ENCODE data around the gene CROCC2. TPM values are rescaled to one million over a fixed set of nuclear protein-coding genes. Genes with fewer than 3 reads are reported as not detected.

Gene CROCC2
- total and polyA plus RNA-seq, 3 experiments from 2014 or later: not detected

DNA sequence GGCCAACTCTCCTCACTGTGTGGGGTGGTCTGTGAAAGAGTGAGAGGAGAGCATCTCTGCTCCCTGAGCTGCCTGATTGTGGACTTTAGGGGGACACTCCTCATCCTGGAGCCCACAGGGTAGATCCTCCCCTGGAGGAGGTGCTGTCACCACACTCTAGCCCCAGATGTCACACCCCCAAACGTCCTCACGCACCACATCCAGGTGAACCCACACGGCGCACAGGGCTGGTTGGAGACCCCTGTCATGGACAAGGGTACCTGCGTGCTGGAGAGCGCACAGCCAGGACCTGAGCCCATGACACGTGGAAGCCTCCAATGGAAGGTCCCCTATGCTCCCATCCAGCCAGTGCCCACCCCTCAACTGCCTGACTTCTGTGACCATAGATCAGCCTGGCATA is 27.0 kb upstream of the CROCC2 start:
- ChIA-PET CTCF (no interaction called here), POLR2A (no interaction called here)
- Histone ChIP-seq H3K9me3 (ENCODE audit: low read length) (no peaks in the 10 kb centered on the region), H3K4me1 (ENCODE audit: insufficient read depth, low read length) (no peaks in the 10 kb centered on the region), H3K27ac (ENCODE audit: low read depth, low read length) (no peak overlapping the region), H3K36me3 (ENCODE audit: insufficient read depth, low read length) (no peaks in the 10 kb centered on the region), H3K27me3 (ENCODE audit: insufficient read depth, low read length, poor library complexity, severe bottlenecking) (no peaks in the 10 kb centered on the region), H3K4me3 (ENCODE audit: low read length) (no peak overlapping the region)
- Mint-ChIP-seq H3K27ac (no peak overlapping the region), H3K27me3 (no peaks in the 10 kb centered on the region), H3K4me3 (no peak overlapping the region), H3K4me1 (no peaks in the 10 kb centered on the region), H3K9me3 (no peaks in the 10 kb centered on the region), H3K36me3 (no peaks in the 10 kb centered on the region)
- no peak for DNase-seq

DNA sequence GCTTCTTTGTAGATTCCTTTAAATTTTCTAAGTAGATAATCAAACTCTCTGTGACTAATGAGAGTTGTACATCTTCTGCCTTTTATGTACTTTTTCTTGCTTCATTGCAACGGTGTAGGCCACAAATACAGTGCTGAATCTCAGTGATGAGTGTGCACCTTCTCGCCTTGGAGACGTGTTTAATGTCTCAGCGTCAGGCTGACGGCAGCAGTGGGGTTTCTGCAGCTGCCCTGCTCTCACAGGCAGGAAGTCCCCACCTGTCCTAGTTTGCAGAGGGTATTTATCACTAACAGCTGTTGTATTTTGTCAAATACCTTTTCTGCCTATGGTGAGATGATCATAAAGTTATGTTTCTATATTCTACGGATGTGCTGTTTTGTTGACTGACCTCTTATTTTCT is 24.2 kb upstream of the CROCC2 start:
- Histone ChIP-seq H3K9me3 (ENCODE audit: low read length) (no peaks in the 10 kb centered on the region), H3K4me3 (ENCODE audit: low read length) (no peak overlapping the region), H3K36me3 (ENCODE audit: insufficient read depth, low read length) (no peaks in the 10 kb centered on the region), H3K27me3 (ENCODE audit: insufficient read depth, low read length, poor library complexity, severe bottlenecking) (no peaks in the 10 kb centered on the region), H3K4me1 (ENCODE audit: insufficient read depth, low read length) (no peaks in the 10 kb centered on the region), H3K27ac (ENCODE audit: low read depth, low read length) (no peak overlapping the region)
- POLR2A ChIA-PET: no interaction called here
- Mint-ChIP-seq H3K4me3 (no peak overlapping the region), H3K4me1 (no peaks in the 10 kb centered on the region), H3K27ac (peak overlapping the region in 1 of 8 donors; percentile 34), H3K36me3 (no peaks in the 10 kb centered on the region), H3K9me3 (no peaks in the 10 kb centered on the region), H3K27me3 (peaks cover 0 to 8% of the 10 kb centered on the region in 2 donors)
- DNase-seq: peak in 1 of 5 donors; percentile 6
- CTCF ChIA-PET: no interaction called here

DNA sequence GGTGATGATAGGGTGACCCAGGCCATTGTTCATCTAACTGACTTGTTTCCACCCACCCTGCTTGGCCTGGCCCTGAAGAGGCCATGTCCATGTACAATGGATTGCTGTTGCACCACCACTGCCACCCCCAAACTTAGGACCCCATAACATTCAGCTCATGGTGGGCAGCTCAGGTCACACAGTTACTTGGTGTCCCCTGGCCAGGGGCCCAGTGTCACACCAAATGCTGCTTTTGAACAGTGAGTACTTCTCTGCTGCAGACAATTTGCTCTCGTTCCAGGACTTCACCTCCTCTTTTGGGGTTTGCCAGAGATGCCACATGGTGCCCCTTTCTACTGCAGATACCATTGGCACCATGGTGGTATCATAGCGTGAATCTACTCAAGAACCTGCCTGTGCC is 21.9 kb upstream of the CROCC2 start:
- H3K36me3 ChIP-seq (ENCODE audit: insufficient read depth, low read length): no peaks in the 10 kb centered on the region
- ChIA-PET POLR2A (no interaction called here), CTCF (no interaction called here)
- Mint-ChIP-seq H3K27ac (no peak overlapping the region), H3K4me3 (no peak overlapping the region), H3K36me3 (no peaks in the 10 kb centered on the region), H3K4me1 (no peaks in the 10 kb centered on the region), H3K9me3 (no peaks in the 10 kb centered on the region), H3K27me3 (peaks cover 0 to 8% of the 10 kb centered on the region in 2 donors)
- H3K4me1 ChIP-seq (ENCODE audit: insufficient read depth, low read length): no peaks in the 10 kb centered on the region
- no peaks in the 10 kb centered on the region for H3K9me3 ChIP-seq (ENCODE audit: low read length)
- no peak overlapping the region for H3K27ac ChIP-seq (ENCODE audit: low read depth, low read length)
- H3K4me3 ChIP-seq (ENCODE audit: low read length): no peak overlapping the region
- no peaks in the 10 kb centered on the region for H3K27me3 ChIP-seq (ENCODE audit: insufficient read depth, low read length, poor library complexity, severe bottlenecking)
- no peak for DNase-seq

DNA sequence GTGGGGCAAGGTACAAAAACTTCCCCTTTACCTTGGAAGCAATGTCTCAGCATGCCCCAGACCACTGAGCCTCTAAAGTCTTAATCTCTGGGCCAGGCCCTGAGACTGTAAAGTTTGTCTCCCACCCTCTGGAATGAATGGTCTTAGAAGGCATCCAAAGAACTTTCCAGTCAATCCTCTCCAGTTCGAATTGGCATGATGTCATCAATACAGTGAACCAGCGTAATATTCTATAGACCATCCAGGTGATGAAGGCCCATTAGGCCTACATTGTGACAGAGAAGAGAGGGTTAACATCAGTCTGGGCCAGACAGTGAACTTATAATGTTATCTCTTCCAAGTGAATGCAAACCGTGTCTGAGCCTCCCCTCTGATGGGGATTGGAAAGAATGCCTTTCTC is 21.4 kb upstream of the CROCC2 start:
- H3K27me3 Mint-ChIP-seq: peaks cover 0 to 8% of the 10 kb centered on the region in 2 donors
- no peak overlapping the region for H3K4me3 ChIP-seq (ENCODE audit: low read length)
- CTCF ChIA-PET: no interaction called here
- H3K36me3 Mint-ChIP-seq: no peaks in the 10 kb centered on the region
- no peaks in the 10 kb centered on the region for H3K4me1 Mint-ChIP-seq
- no peaks in the 10 kb centered on the region for H3K36me3 ChIP-seq (ENCODE audit: insufficient read depth, low read length)
- H3K4me3 Mint-ChIP-seq: no peak overlapping the region
- no peaks in the 10 kb centered on the region for H3K4me1 ChIP-seq (ENCODE audit: insufficient read depth, low read length)
- POLR2A ChIA-PET: no interaction called here
- no peak overlapping the region for H3K27ac Mint-ChIP-seq
- H3K9me3 Mint-ChIP-seq: no peaks in the 10 kb centered on the region
- H3K9me3 ChIP-seq (ENCODE audit: low read length): no peaks in the 10 kb centered on the region
- no peaks in the 10 kb centered on the region for H3K27me3 ChIP-seq (ENCODE audit: insufficient read depth, low read length, poor library complexity, severe bottlenecking)
- DNase-seq: no peak
- no peak overlapping the region for H3K27ac ChIP-seq (ENCODE audit: low read depth, low read length)

DNA sequence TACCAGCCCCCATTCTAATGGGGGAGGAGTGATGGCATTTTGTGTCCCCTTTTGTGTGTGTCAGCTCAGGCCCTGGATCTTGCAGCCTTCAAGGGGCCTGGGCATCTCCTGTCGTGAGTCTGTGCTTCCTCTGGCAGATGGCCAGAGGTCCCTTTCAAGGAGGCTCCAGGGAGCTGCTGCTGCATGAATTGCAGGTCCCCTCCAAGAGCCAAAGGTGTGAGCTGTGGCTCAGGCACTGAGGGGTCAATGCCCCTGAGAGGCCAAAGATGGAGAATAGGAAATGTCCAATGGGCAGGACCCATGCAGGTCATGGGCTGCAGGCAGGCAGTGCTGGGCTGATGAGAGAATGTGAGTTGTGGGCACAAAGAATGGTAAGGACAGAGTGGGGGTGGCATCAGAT is 20.6 kb upstream of the CROCC2 start:
- peak in 1 of 5 donors; percentile 35 for DNase-seq
- no peaks in the 10 kb centered on the region for H3K36me3 Mint-ChIP-seq
- H3K27me3 ChIP-seq (ENCODE audit: insufficient read depth, low read length, poor library complexity, severe bottlenecking): no peaks in the 10 kb centered on the region
- no peak overlapping the region for H3K4me3 Mint-ChIP-seq
- H3K27me3 Mint-ChIP-seq: peaks cover 0 to 8% of the 10 kb centered on the region in 2 donors
- no peaks in the 10 kb centered on the region for H3K36me3 ChIP-seq (ENCODE audit: insufficient read depth, low read length)
- ChIA-PET POLR2A (no interaction called here), CTCF (no interaction called here)
- no peaks in the 10 kb centered on the region for H3K4me1 ChIP-seq (ENCODE audit: insufficient read depth, low read length)
- no peak overlapping the region for H3K27ac ChIP-seq (ENCODE audit: low read depth, low read length)
- H3K9me3 ChIP-seq (ENCODE audit: low read length): no peaks in the 10 kb centered on the region
- no peaks in the 10 kb centered on the region for H3K9me3 Mint-ChIP-seq
- H3K27ac Mint-ChIP-seq: no peak overlapping the region
- H3K4me1 Mint-ChIP-seq: no peaks in the 10 kb centered on the region
- H3K4me3 ChIP-seq (ENCODE audit: low read length): no peak overlapping the region

DNA sequence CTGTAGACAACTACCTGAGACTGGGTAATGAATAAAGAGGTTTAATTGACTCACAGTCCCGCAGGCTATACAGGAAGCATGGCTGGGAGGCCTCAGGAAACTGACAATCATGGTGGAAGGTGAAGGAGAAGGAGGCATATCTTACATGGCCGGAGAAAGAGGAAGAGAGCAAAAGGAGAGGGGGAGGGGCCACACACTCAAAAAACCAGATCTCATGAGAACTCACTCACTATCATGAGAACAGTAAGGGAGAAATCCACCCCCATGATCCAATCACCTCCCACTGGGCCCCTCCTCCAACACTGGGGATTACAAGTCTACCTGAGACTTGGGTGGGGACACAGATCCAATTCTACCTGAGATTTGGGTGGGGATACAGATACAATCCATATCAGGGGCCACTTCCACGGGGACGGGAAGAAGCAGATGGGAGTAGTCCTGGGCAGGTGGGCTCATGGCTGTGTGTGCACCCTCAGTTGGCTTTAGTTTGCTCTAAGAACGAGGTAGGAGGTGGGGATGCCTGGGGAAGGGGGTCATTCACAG is 20.0 kb upstream of the CROCC2 start:
- DNase-seq: peak in 1 of 5 donors; percentile 8
- no peak overlapping the region for H3K27ac ChIP-seq (ENCODE audit: low read depth, low read length)
- H3K27me3 ChIP-seq (ENCODE audit: insufficient read depth, low read length, poor library complexity, severe bottlenecking): no peaks in the 10 kb centered on the region
- no peaks in the 10 kb centered on the region for H3K4me1 ChIP-seq (ENCODE audit: insufficient read depth, low read length)
- CTCF ChIA-PET: no interaction called here
- no peak overlapping the region for H3K27ac Mint-ChIP-seq
- H3K36me3 ChIP-seq (ENCODE audit: insufficient read depth, low read length): no peaks in the 10 kb centered on the region
- H3K9me3 Mint-ChIP-seq: no peaks in the 10 kb centered on the region
- no peak overlapping the region for H3K4me3 Mint-ChIP-seq
- H3K4me3 ChIP-seq (ENCODE audit: low read length): no peak overlapping the region
- H3K9me3 ChIP-seq (ENCODE audit: low read length): no peaks in the 10 kb centered on the region
- H3K27me3 Mint-ChIP-seq: peaks cover 0 to 8% of the 10 kb centered on the region in 2 donors
- no peaks in the 10 kb centered on the region for H3K4me1 Mint-ChIP-seq
- POLR2A ChIA-PET: no interaction called here
- H3K36me3 Mint-ChIP-seq: no peaks in the 10 kb centered on the region

DNA sequence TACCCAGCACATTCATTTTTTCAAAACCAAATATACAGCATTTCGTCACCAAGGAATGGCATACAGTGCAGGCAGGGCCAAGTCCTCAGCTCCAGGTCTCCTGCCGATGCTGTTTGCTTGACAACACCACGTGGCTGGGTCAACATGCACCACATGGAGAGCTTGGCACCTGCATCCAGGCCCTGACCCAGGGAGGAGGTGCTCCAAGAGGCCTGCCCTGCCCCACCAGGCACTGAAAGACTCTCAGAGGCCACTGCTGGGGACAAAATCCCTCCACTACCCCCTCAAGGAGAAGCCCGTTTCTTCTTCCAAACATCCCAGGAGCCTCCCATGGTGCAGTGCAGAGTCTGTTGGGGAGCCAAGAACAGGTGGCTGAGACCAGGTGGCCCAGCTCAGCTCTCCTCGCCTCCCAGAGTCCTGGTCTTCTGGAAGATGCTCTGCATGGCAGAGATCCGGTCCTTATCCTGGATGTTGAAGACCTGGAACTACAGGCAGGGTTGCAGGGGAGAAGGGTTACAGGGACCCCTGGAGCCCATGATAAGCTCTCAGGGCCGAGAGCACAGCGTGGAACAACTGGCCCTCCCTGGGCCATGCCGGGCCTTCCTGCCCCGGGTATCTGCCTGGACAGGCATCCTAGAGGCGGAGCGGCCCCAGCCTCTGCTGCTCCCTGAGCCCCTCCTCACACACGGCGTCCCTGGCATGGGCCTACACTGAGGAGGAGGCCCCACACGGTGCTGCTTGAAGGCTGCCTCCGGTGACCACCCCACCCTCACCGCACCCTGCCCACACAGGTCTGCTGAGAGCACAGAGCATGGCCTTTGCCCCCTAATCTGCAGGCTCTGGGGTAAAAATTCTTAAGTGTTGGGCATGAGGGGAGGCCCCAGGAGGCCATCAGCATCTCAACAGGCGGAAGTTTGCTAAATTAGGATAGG is 19.2 kb upstream of the CROCC2 start:
- Histone ChIP-seq H3K4me1 (ENCODE audit: insufficient read depth, low read length) (no peaks in the 10 kb centered on the region), H3K9me3 (ENCODE audit: low read length) (no peaks in the 10 kb centered on the region), H3K27ac (ENCODE audit: low read depth, low read length) (no peak overlapping the region), H3K27me3 (ENCODE audit: insufficient read depth, low read length, poor library complexity, severe bottlenecking) (no peaks in the 10 kb centered on the region), H3K4me3 (ENCODE audit: low read length) (no peak overlapping the region), H3K36me3 (ENCODE audit: insufficient read depth, low read length) (no peaks in the 10 kb centered on the region)
- no peak overlapping the region for H3K4me3 Mint-ChIP-seq
- H3K36me3 Mint-ChIP-seq: no peaks in the 10 kb centered on the region
- no peaks in the 10 kb centered on the region for H3K4me1 Mint-ChIP-seq
- no peaks in the 10 kb centered on the region for H3K9me3 Mint-ChIP-seq
- no peak for DNase-seq
- peaks cover 0 to 8% of the 10 kb centered on the region in 2 donors for H3K27me3 Mint-ChIP-seq
- H3K27ac Mint-ChIP-seq: no peak overlapping the region
- POLR2A ChIA-PET: no interaction called here
- CTCF ChIA-PET: no interaction called here

DNA sequence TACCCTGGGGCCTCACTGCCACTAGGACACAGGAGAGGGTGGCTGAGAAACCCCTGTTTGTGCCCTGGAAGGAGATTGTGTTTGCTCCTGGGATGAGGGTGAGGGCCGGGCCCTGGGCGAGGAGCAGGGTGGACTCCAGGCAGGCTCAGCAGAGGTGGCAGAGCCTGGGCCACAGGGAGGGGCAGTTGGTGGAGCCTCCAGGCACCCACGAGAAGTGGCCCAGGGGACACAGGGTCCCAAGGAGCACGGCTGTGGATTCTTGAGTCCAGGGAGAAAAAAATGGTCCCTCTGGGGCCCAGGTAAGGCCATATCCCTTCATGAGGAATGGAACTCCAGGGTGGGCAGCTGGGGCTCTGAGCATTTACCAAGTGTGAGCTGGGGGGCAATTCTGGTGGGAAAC is 18.5 kb upstream of the CROCC2 start:
- CTCF ChIA-PET: no interaction called here
- Mint-ChIP-seq H3K36me3 (no peaks in the 10 kb centered on the region), H3K27ac (no peak overlapping the region), H3K27me3 (peaks cover 0 to 8% of the 10 kb centered on the region in 2 donors), H3K4me1 (no peaks in the 10 kb centered on the region), H3K9me3 (no peaks in the 10 kb centered on the region), H3K4me3 (no peak overlapping the region)
- Histone ChIP-seq H3K27me3 (ENCODE audit: insufficient read depth, low read length, poor library complexity, severe bottlenecking) (no peaks in the 10 kb centered on the region), H3K36me3 (ENCODE audit: insufficient read depth, low read length) (no peaks in the 10 kb centered on the region), H3K27ac (ENCODE audit: low read depth, low read length) (no peak overlapping the region), H3K9me3 (ENCODE audit: low read length) (no peaks in the 10 kb centered on the region), H3K4me3 (ENCODE audit: low read length) (no peak overlapping the region), H3K4me1 (ENCODE audit: insufficient read depth, low read length) (no peaks in the 10 kb centered on the region)
- POLR2A ChIA-PET: no interaction called here
- DNase-seq: no peak

Measured in CD8-positive, alpha-beta memory T cell (primary cell).